GM18511 (cell line): ENCODE data around the gene LTK.

Experiments
- ATAC-seq: cut with Tn5 transposase; IDR thresholded peaks from one replicate; pipeline ENCODE4 v1.9.1; 2021; ENCODE audit warnings: mild to moderate bottlenecking, moderate library complexity; ENCODE audit not compliant: unreplicated experiment

Gene LTK

DNA sequence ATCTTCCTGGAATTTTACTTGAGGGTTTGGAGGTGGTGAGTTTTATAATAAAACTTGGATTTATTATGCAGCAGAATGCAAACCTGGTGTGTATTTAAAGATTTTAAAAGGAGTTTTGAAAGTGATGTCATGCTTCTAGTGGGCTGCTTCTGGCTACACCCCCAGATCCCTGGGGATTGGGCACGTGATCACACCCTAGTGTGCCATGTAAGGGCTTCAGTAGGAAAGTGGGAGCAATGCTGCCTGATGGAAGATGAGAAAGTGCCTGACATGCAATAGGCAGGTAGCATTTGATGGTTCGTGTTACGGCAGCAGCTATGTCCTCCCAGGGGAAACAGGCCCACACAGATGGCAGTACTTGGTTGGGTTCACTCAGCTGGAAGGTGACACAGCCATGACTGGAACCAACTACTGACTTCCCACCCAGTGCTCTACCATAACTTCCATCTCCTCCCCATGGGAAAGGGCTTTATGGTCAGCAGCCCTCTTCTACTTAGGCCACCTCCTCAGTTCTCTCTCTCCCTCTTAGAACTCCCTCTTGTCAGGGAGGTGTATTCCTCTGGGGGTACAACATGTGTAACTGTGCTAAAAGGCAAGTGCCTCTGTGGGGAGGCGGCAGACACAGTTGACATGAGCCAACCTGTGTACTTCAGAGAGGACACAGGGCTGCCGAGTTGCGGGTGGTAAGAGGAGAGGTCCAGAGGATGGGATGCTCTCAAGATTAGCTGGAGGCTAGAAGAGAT is 14.3 kb downstream of the LTK start:
- no peak for ATAC-seq

GRCh38 chr15:41498657-41499056 is 15.0 kb downstream of the LTK start:
- no peak for ATAC-seq

DNA sequence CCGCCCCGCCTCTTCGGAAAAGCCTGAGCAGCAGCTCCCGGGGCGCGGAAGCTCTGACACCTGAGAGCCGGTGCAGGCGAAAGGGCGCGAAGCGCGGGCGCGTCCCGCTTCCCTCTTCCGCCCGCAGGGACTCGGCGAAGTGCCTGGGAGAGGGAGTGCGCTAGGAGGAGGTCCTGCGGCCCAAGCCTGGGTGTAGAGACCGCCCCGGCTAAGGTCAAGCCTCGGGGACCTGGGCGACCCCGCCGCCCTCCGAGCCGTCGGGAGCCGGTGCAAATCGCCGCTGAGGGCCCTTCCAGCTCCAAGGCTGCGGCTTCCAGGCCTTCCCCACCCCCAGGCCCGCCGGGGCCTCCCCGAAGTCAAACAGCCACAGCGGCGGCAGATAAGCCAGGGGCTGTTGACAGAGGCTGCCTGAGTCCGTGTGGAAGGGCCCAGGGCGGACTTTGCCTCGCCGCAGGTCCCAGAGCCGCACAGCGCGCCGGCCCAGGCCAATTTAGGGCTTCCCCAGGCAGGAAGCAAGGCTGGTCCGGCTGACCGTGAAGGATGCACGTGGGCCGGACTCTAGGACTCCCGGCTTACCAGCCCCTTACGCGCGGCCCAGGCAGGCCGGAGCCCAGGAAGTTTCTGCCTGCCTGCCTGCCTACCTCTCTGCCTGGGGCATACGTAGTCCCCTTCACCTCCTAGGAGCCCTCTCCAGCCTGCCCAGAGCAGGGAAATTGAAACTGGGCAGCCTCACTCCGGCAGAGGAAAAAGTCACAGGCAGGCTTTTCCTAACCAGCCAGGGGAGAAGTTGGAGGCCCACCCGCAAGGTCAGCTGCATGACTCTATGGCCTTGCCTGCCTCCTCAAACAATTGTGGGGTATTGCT is 17.7 kb downstream of the LTK start:
- no peak for ATAC-seq

- no peak for ATAC-seq
Measured at GRCh38 chr15:41494922-41495735, 18.5 kb downstream of the LTK start.

DNA sequence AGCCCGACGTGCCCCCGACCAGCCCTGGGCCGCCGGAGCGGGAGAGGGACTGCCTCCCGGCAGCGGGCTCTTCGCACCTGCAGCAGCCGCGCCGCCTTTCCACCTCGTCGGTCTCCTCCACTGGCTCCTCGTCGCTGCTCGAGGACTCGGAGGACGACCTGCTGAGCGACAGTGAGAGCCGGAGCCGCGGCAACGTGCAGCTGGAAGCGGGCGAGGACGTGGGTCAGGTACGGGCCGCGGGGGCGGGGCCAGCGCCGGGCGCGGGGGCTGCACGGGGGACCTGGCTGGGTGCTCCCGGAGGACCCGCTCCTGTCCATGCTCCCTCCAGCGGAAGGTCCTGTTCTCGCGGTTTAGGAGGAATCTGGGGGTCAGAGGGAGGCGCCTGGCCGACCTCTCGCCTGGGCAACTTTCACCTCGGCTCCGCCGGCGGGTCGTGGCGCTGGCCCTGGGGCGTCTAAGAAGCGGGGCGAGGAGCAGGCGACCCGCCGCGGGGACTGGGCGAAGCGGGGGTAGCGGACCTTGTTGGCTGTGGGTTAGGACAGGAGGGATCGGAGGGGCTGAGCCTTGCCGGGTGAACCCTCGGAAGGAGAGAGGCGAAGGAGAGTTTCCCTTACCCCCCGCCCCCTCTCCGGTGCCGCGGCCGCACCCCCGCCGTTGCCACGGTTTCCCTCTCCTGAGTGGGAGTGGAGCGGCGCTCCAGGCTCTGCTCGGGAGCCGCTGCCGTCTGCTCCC is 19.3 kb downstream of the LTK start:
- ATAC-seq = peak; percentile 16

DNA sequence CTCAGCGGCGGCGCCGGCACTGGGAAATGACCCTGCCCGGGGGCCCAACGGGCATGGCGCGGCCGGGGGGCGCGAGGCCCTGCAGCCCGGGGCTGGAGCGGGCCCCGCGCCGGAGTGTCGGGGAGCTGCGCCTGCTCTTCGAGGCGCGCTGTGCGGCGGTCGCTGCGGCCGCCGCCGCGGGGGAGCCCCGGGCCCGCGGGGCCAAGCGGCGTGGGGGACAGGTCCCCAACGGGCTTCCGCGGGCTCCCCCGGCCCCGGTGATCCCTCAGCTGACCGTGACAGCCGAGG is 19.8 kb downstream of the LTK start:
- peak; percentile 31 for ATAC-seq

DNA sequence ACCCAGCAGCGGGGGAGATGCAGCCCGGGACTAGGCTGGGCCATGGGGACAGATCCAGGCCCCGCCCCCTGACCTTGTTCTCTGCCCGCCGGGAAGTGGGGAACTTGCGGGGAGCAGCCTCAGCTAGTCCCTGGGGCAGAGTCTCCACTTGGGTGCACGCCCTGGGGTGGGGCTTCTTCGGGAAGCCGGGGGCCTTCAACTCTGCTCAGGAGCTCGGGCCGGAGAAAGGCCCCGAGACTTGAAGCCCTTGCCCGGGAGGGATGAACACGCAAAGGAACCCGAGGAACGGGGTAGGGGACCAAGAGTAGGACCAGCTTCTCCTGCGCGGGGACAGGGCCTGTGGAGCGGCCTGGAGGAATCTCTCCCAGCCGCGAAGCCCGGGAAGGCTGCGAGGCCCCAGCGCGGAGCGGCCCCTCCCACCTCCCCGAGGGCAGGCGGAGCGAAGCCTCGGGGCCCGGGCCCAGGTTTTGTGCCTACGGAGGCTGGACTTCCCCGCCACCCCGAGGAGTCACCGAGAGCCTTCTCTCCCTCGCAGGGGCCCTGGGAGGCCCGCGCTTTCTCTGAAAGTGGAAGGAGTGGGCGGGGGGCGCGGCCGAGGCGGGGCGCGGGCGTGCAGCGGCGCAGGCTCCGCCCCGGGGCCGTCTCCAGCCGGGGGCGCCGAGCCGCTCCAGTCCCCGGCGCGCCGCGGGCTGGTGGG is 20.3 kb downstream of the LTK start, which contains the start of gene ITPKA:
Gene ITPKA, plus strand, starts transcription at position 670 of the 697 bp plus-strand sequence. CDS start 54 bp downstream, outside the sequence.
- peak; percentile 75 for ATAC-seq

GRCh38 chr15:41492597-41493204 is 20.9 kb downstream of the LTK start:
- no peak for ATAC-seq

GRCh38 chr15:41491889-41492288 is 21.7 kb downstream of the LTK start:
- ATAC-seq = no peak

- no peak for ATAC-seq
Measured at GRCh38 chr15:41490355-41490754, 23.3 kb downstream of the LTK start.

DNA sequence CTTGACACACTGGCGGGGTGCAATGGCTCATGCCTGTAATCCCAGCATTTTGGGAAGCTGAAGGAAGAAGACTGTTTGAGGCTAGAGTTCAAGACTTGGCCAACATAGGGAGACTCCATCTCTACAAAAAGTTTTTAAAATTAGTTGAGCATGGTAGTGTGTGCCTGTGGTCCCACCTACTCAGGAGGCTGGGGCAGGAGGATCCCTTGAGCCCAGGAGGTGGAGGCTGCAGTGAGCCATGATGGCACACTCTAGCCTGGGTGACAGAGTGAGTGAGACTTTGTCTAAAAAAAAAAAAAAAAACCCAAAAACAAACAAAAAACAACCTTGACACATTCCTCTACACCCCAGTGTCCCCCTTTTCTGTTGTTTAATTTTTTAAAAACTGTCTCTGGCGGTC is 24.0 kb downstream of the LTK start:
- ATAC-seq = no peak

DNA sequence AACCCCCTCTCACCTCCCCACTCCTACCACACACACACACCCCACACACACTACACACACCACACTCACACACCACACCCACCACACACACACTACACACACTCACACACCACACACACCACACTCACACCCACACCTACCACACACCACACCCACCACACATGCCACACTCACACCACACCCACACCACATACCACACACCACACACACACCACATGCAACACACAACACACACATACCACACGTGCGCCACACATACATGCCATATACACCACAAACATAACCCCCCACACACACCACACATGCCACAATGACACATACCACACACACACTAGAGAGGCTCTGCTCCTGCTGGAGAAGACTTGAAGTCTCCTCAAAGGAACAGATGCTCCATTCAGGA is 25.8 kb downstream of the LTK start:
- no peak for ATAC-seq

DNA sequence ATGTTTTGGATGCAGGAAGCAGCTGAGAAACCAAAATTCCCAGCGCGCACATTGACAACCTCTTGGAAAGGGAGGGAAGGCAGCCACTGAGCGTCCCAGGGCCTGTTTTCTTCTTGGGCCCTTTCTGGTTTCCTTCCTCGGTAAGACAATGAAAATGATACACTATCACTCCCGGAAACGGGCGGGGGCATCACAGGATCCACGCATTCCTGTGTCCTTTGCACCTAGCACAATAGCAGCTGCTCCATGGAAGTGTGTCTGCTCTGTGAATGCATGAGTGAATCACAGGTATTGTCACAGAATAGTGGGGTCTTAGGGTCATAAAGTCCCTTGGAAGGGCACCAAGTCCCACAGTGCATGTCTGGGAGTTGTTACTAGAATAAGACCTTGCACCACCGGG is 26.2 kb downstream of the LTK start:
- ATAC-seq = no peak

DNA sequence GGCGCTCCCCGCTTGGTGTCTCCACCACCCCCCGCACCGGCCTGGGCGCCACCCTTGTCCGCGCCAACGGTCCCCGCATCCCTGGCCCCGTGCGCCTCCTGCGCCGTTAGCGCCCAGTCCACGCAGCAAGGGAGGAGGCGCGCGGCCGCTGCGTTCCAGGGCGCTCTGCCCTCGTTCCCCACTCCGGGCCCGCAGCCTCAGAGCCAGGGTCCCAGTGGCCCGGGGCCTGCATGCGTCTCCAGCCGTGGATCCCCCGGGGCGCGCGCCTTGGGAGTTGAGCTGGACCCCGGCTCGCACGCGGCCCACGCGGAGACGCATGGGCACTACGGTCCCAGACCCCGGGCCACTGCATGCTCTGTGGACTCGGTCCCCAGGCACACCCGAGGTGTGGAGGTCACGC is 27.3 kb downstream of the LTK start:
- no peak for ATAC-seq

DNA sequence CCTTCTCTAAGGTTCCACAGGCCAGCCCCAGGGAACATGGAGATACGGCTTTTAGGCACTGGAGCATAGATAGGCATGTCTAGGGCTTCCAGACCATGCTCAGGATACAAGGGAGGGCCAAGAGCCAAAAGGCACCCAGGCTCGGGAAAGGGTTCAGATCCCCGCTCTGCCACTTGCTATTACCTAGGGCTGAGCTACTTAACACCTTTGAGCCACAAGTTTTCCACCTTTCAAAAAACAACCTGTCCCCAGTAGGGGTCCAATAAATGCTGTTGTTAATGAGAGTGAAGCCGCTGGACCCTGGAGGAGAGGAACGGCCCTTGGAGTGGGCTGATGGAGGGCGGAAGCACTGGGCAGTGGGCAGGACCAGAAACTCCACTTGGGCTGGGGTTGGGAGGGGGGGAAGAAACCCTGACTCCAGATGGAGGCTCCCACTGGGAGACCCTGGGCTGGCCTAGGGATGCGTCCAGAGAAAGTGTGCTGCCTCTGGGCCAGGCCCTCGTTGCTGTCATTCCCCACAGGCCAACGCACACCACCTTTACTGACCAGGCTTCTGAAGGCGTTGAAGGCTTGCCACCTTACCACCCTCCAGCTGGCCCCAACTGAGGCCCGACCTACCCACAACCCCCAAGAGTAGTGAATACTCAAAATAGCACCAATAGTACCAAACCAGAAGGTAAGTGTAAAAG is 28.5 kb downstream of the LTK start:
- ATAC-seq = no peak

- peak; percentile 36 for ATAC-seq
Measured at GRCh38 chr15:41483519-41483918, 30.1 kb downstream of the LTK start.

GRCh38 chr15:41483115-41483514 is 30.5 kb downstream of the LTK start:
- peak; percentile 79 for ATAC-seq

DNA sequence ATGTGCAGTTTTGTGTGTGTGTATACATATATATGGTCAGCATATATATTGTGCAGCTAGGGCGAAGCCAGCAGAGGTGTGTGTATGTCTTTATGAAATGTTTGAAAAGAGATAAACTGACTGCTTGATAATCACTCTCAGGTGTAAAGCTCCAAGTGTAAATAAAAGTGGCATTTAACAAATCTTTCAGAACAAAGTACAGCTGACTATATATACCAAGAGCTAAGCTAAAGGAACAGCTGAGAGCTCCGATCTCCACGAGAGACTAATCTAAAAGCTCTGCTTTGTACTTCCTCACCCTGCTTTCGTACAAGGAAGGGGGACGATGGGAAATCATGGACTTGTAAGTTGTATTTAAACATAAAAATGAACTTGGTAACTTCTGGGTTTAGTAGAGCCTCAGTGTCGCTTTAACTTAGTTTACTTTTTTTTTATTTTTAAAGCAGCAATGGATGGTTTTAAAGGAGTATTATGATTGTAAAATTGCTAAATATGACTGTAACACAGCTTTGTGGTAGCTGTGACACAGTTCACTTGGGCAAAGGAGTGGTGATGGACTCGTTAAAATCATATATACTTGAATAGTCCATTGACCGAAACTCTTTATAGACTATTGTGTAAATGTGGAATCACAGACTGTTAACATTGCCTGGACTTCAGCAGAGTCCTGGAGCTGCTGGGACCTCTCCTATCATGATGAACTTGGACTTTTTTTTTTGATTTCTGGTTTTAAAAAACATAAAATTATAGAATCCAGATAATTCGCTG is 31.3 kb downstream of the LTK start:
- no peak for ATAC-seq
